HG03342 (cell line): ENCODE data around the gene ATG2B.

Source experiments
- ATAC-seq: cut with Tn5 transposase; IDR thresholded peaks from one replicate; pipeline ENCODE4 v1.9.1; 2021; ENCODE audit warnings: mild to moderate bottlenecking, moderate library complexity; ENCODE audit not compliant: unreplicated experiment

ATG2B gene

GRCh38 chr14:96229315-96229714, 133.8 kb downstream of the ATG2B start:
- ATAC-seq = no peak
